AG04449 (cell line): ENCODE measurements around the gene PLCB1.

ENCODE experiments used
- CTCF ChIA-PET: fragments of 350-600 bp; formaldehyde crosslinking; extraction: SDS; loops from one replicate; lab custom pipeline; 2021; ENCODE audit warnings: antibody characterized with exemption; lab: Yijun Ruan, JAX
- POLR2A ChIA-PET: fragments of 400-600, 350-600 bp; formaldehyde crosslinking; extraction: SDS; loops from one replicate; lab custom pipeline; 2020; ENCODE audit warnings: antibody characterized with exemption, inconsistent platforms; lab: Yijun Ruan, JAX
- DNase-seq: peaks from one replicate; pipeline ENCODE4 v3.0.0-alpha.2; 2010; ENCODE audit warnings: low read depth, low spot score
- H3K4me3 ChIP-seq: 2 replicates; pipeline ENCODE4 v1.5.1; 2011; ENCODE audit warnings: low read depth, mild to moderate bottlenecking, control low read depth, low read length
- TF ChIP-seq, protein P1 (sequence below): IDR thresholded peaks from one replicate; pipeline ENCODE4 v1.5.1; 2011; ENCODE audit warnings: mild to moderate bottlenecking, moderate library complexity, low read length, control low read depth, inconsistent platforms; ENCODE audit not compliant: insufficient read depth; ENCODE audit errors: missing control alignments

Gene PLCB1

DNA sequence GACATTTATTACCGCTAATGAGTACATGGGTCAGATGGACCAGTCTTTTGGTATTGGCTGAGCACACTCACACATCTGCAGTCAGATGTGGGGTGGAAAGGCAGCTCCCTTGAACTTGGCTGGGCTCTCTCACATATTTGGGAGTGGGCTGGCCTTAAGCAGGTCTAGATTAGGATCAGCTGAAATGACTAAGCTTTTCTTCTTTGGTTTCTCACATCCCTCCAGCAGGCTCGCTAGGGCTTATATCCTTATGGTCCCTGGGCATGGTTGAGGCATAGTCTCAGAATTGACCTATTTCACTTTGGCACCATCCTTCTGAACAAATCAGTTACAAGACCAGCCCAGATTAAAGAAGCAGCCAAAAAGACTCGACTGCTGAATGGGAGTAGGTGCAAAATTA is 14.4 kb upstream of the PLCB1 start:
- POLR2A ChIA-PET = no interaction called here
- DNase-seq = no peak
- H3K4me3 ChIP-seq = no peak overlapping the region
- TF ChIP-seq, protein P1, sequence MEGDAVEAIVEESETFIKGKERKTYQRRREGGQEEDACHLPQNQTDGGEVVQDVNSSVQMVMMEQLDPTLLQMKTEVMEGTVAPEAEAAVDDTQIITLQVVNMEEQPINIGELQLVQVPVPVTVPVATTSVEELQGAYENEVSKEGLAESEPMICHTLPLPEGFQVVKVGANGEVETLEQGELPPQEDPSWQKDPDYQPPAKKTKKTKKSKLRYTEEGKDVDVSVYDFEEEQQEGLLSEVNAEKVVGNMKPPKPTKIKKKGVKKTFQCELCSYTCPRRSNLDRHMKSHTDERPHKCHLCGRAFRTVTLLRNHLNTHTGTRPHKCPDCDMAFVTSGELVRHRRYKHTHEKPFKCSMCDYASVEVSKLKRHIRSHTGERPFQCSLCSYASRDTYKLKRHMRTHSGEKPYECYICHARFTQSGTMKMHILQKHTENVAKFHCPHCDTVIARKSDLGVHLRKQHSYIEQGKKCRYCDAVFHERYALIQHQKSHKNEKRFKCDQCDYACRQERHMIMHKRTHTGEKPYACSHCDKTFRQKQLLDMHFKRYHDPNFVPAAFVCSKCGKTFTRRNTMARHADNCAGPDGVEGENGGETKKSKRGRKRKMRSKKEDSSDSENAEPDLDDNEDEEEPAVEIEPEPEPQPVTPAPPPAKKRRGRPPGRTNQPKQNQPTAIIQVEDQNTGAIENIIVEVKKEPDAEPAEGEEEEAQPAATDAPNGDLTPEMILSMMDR = no peak
- CTCF ChIA-PET = interaction anchor here (2.0 kb wide), 1 partner anchor 604 kb away, joined by 5 read pairs; no protein-coding TSS in a partner anchor

DNA sequence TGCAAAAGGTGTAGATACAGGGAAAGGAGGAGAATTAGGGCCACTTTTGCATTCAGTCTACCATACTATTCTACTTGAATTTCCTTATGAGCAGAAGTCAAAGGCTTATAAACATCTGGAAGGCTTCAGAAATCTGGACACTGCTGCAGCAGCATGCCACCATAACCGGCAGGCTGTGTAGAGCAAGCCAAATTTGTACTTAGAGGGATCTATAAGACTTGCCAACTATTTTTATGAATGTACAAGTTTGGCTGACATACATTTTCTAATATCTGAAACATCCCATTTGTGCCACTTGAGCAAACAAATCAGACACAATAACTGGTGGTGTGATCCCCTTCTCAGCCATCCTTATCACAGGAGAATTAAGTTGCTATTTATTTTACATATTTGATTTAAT is 14.0 kb upstream of the PLCB1 start:
- H3K4me3 ChIP-seq = no peak overlapping the region
- ChIA-PET POLR2A (no interaction called here), CTCF (interaction anchor here (1.1 to 2.0 kb wide), 2 partner anchors 14 to 603 kb away, joined by 3 to 5 read pairs; partner anchors contain the start of gene PLCB1)
- DNase-seq = no peak
- TF ChIP-seq, protein P1 = no peak

DNA sequence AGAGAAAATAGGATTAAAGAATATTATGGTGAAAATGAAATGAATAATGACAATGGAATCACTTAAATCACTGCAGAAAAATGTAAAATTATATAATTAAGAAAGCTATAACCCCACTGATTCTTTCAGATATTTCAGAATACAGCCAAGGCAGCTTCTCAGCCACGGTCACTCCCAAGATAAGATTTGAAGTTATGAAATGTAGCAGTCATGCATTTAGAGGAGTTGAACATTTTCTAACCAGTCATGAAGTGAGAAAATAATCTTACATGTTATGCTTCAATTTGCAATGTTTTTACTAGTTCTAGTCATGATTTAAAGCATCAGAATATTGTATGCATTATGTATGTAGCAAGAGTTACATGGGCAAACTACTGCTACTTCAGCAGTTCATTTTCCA is 13.3 kb upstream of the PLCB1 start:
- ChIA-PET POLR2A (no interaction called here), CTCF (interaction anchor here (1.1 to 2.0 kb wide), 2 partner anchors 13 to 602 kb away, joined by 3 to 5 read pairs; partner anchors contain the start of gene PLCB1)
- DNase-seq = no peak
- TF ChIP-seq, protein P1 = no peak
- no peak overlapping the region for H3K4me3 ChIP-seq

DNA sequence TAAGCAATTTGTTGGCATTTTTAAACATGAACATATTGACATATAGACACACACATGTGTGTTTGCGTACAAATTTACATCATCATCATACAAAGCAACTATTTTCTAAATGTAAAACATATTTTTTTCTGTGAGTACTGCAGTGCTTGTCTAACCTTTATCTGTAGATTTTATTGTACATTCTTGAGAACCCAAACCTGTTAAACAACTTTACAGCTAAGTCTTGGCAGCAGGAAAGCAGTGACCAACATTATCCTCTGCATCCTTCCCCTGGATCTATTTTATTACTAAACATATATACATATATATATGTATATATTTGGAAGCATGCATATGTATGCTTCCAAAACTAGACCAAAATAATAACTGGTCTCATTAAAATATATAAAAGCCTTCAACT is 10.4 kb upstream of the PLCB1 start:
- TF ChIP-seq, protein P1 = no peak
- no peak overlapping the region for H3K4me3 ChIP-seq
- ChIA-PET POLR2A (no interaction called here), CTCF (interaction anchor here (0.7 to 12.8 kb wide), 5 partner anchors 10 to 599 kb away, joined by 3 to 181 read pairs (median 11); no protein-coding TSS in a partner anchor)
- no peak for DNase-seq

DNA sequence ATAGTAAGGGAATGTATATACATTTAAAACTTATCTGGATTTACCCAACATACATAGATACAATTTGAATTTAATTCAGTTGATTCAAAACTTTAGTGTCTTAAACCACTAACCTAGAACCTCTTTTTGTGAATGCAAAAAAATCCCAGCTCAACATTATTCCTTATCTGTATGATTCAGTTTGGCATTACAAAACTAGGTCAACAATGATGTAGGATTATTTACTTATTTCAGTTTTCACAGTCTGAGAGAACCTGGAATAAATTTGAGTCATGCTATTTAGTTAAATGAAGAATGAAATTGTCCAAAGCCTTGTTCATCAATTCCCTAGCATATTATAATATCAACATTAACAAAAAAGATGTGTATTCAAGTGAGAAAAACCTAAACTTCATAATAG is 7.4 kb upstream of the PLCB1 start:
- H3K4me3 ChIP-seq = no peak overlapping the region
- CTCF ChIA-PET = interaction anchor here (4.6 to 12.8 kb wide), 3 partner anchors 81 to 596 kb away, joined by 20 to 181 read pairs (median 153); no protein-coding TSS in a partner anchor
- no peak for DNase-seq
- TF ChIP-seq, protein P1 = no peak
- POLR2A ChIA-PET = no interaction called here

DNA sequence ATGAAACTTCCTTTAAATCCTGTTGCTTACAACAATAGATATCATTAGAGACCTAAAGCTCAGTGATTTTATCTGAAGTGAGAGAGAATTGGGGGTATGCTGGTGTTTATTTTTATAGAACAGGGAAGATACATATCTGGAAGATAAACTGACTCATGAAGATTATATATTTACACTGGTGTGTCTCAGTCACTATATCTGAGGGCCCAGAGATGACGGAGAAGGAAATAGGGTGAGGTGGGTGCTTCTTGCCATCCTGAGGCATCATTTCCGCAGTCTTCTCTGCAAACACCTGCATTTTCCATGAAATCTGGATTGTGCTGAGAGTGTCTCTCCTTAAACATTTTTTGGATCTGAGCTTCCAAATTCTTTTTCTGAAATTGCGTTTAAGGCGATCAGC is 5.9 kb upstream of the PLCB1 start:
- no peak overlapping the region for H3K4me3 ChIP-seq
- TF ChIP-seq, protein P1 = no peak
- POLR2A ChIA-PET = no interaction called here
- DNase-seq = no peak
- CTCF ChIA-PET = interaction anchor here (1.1 to 12.8 kb wide), 5 partner anchors 8 to 595 kb away, joined by 3 to 181 read pairs (median 20); no protein-coding TSS in a partner anchor
